Tibial artery (tissue), 4 donors: ENCODE results near the gene RP2.

Source experiments
- DNase-seq, 2 donors: peaks; one replicate each; pipeline ENCODE4 v3.0.0-alpha.2; 2019
- H3K27ac ChIP-seq, 2 donors: fragments of 200-600 bp; sonication (generic) in 1 of 2; 1 replicate in 1 of 2; 2 replicates in 1 of 2; pipeline ENCODE4 v1.5.1; 2018 to 2019; ENCODE audit warnings: mild to moderate bottlenecking in 1 of 2
- H3K27me3 ChIP-seq, 2 donors: fragments of 200-600 bp; sonication (generic) in 1 of 2; one replicate each; pipeline versions ENCODE4 v1.5.1 to v1.6.0; 2016 to 2019
- H3K36me3 ChIP-seq, 3 donors: fragments of 200-600 bp; sonication (generic) in 2 of 3; one replicate each; pipeline ENCODE4 v1.5.1; 2016 to 2019; ENCODE audit warnings: mild to moderate bottlenecking in 2 of 3
- H3K4me1 ChIP-seq, 4 donors: fragments of 200-600 bp; sonication (generic) in 2 of 4; 1 replicate in 3 of 4; 2 replicates in 1 of 4; pipeline ENCODE4 v1.5.1; 2016 to 2019
- H3K4me3 ChIP-seq, 2 donors: fragments of 200-600 bp; sonication (generic) in 1 of 2; 1 replicate in 1 of 2; 2 replicates in 1 of 2; pipeline ENCODE4 v1.5.1; 2018 to 2019; ENCODE audit warnings: mild to moderate bottlenecking in 2 of 2
- H3K9me3 ChIP-seq, 3 donors: fragments of 200-600 bp; sonication (generic) in 1 of 3; one replicate each; pipeline ENCODE4 v1.5.1; 2016 to 2019
- CTCF ChIP-seq, 2 experiments: fragments of 200-600 bp in 1 of 2; fragments of 450-650 bp in 1 of 2; IDR thresholded peaks; one replicate each; pipeline ENCODE4 v1.5.1; 2017 to 2019; ENCODE audit warnings: antibody characterized with exemption in 2 of 2, mild to moderate bottlenecking in 1 of 2, moderate library complexity in 1 of 2
- intact Hi-C: fragments of 100-400 bp; cut with DNase I; formaldehyde crosslinking; loops from one replicate; pipeline ENCODE4 v1.15.0; 2023; ENCODE audit warnings: low total_unique reads

The RP2 gene

DNA sequence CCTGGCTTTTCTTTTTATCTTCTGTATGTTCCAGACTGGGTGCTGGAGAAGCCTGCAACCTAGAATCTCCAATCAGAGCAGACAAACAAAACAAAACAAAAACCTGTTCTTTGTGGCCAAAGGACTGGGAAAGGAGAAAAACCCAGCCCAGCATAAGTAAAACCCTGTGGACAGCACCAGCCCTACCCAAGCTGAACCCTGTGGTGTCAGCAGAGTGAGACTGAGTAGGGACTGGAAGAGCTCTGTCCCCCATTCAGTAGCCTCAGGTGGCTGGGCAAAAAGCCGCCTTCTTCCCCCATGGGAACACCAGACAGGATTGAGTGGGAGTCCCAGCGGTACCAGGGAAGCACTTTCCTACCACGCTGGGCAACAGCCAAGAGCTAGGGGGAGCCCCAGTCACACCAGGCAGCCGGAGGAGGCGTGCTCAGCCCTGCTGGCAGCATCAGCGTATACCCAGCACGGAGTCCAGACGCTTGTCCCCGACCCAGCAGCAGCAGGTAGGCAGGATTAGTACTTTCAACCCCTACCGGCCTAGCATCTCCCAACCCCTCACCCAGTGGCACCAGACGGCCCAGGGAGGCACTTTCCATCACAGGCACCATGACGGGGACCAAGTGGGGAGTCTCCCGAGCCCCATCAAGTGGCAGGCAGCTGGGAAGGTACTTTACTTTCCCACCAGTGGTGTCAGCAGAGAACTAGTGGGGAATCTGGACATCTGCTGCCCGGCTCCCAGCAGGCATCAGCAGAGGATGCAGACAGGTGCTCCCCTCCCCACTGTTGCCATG, 66.8 kb downstream of the RP2 start:
- peak; percentile 50 to 58 for TF ChIP-seq CTCF (IDR thresholded peaks at IDR 0.05)
- DNase-seq, result peak; percentile 64 to 84
- no peak overlapping the region for H3K27ac ChIP-seq
- peak overlapping the region; percentile 42 to 53 for H3K4me3 ChIP-seq
- intact Hi-C loops, result loop anchor here (10.0 kb wide), 2 partner anchors 71 to 121 kb away; no protein-coding TSS in a partner anchor
- no peaks in the 10 kb centered on the region for H3K9me3 ChIP-seq
- H3K4me1 ChIP-seq, result peaks cover 0 to 3% (median 0%) of the 10 kb centered on the region in 4 donors
- H3K36me3 ChIP-seq, result no peaks in the 10 kb centered on the region
- H3K27me3 ChIP-seq, result no peaks in the 10 kb centered on the region

DNA sequence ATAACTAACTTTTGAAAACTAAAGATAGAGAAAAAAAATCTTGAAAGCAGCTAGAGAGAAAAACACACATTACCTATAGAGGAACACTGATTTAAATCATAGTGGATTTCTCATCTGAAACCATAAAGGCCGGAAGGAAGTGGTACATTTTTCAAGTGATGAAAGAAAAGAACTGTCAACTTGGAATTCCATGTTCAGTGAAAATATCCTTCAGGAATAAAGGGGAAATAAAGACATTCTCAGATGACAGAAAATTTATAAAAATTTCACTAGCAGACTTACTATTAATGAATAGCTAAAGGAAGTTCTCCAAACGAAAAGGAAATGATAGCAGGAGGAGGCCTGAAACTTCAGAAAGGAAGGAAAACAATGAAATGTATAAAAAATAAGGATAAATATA, 67.8 kb downstream of the RP2 start:
- H3K36me3 ChIP-seq, result no peaks in the 10 kb centered on the region
- H3K9me3 ChIP-seq, result no peaks in the 10 kb centered on the region
- H3K27ac ChIP-seq, result no peak overlapping the region
- no peaks in the 10 kb centered on the region for H3K27me3 ChIP-seq
- H3K4me3 ChIP-seq, result no peak overlapping the region
- TF ChIP-seq CTCF (IDR thresholded peaks at IDR 0.05), result no peak
- intact Hi-C loops, result loop anchor here (10.0 kb wide), 2 partner anchors 70 to 120 kb away; no protein-coding TSS in a partner anchor
- peaks cover 0 to 3% (median 0%) of the 10 kb centered on the region in 4 donors for H3K4me1 ChIP-seq
- DNase-seq, result no peak

GRCh38 chrX:46910415-46910814, 73.6 kb downstream of the RP2 start:
- DNase-seq, result no peak
- no peaks in the 10 kb centered on the region for H3K27me3 ChIP-seq
- H3K27ac ChIP-seq, result no peak overlapping the region
- no peaks in the 10 kb centered on the region for H3K9me3 ChIP-seq
- no peaks in the 10 kb centered on the region for H3K36me3 ChIP-seq
- peaks cover 0 to 7% (median 0%) of the 10 kb centered on the region in 4 donors for H3K4me1 ChIP-seq
- TF ChIP-seq CTCF (IDR thresholded peaks at IDR 0.05), result no peak
- no peak overlapping the region for H3K4me3 ChIP-seq
- intact Hi-C loops, result no loop called here

GRCh38 chrX:46912098-46912602, 75.3 kb downstream of the RP2 start, which contains the start of gene JADE3:
TSS of gene JADE3 (plus strand) at chrX:46912421. CDS start at chrX:46984895, 72,474 bp downstream.
- peak; percentile 71 to 81 for DNase-seq
- Histone ChIP-seq H3K4me1 (peaks cover 0 to 7% (median 0%) of the 10 kb centered on the region in 4 donors), H3K9me3 (no peaks in the 10 kb centered on the region), H3K27me3 (no peaks in the 10 kb centered on the region), H3K27ac (peak within 1 kb of the TSS; percentile 55 to 56), H3K4me3 (peak within 1 kb of the TSS; percentile 65 to 76), H3K36me3 (no peaks in the 10 kb centered on the region)
- no peak for TF ChIP-seq CTCF (IDR thresholded peaks at IDR 0.05)
- intact Hi-C loops, result no loop called here

DNA sequence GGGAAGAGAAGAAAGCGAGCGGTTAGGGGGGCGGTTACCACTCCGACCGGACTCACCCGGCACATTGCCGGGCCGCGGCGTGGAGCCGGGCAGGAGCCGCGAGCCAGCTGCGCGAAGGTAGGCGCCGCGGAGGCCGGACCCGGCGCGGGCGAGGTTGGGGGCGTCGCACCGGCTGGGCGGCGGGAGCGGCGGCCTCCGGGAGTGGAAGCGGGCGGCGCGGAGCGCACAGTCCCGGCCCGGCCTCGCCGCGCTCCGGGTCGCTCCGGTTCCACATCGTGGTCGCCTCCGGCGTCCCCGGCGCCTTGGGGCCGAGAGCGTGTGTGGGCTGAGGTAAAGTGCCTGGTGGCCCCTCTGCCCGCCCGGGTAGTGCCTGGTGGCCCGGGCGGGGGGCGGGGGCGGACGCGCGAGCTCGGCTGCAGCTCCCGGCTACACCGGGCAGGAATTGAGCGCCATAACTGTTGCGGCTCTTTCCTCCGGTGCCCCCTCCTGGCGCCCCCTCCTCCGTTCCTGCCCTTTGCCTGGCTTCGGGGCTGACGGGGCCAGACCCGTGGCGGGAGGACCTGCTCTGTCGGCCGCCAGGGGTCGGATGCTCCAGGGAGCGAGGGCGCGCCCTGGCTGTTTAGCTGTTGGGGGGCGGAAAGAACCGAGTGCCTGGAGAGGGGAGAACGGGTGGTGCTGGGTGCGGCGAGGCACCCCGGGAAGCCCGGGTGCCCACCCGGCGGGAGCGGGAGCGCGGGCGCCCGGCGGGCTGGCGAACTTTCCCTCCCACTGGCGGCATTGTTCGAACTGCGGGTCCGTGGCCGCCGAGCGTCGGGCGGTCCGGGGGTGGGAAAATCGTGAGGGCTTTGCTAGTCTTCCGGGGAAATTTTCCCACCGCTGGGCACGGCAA, 76.0 kb downstream of the RP2 start:
- H3K36me3 ChIP-seq, result no peaks in the 10 kb centered on the region
- TF ChIP-seq CTCF (IDR thresholded peaks at IDR 0.05), result peak; percentile 34 to 42
- peaks cover 0 to 7% (median 0%) of the 10 kb centered on the region in 4 donors for H3K4me1 ChIP-seq
- H3K4me3 ChIP-seq, result peak overlapping the region; percentile 65 to 76
- intact Hi-C loops, result no loop called here
- no peaks in the 10 kb centered on the region for H3K9me3 ChIP-seq
- peak; percentile 21 to 55 for DNase-seq
- no peaks in the 10 kb centered on the region for H3K27me3 ChIP-seq
- peak overlapping the region; percentile 55 to 56 for H3K27ac ChIP-seq
